Stimulated activated CD8-positive, alpha-beta memory T cell treated with anti-CD3 and anti-CD28 coated beads, Interleukin-12 subunit alpha, Interleukin-12 subunit beta, amount 100 ng/mL, for 1 hour (primary cell): ENCODE results near the gene SCAMP3.
"Not testable (repeated sequence)": the region's sequence is repeated elsewhere in the genome, so short reads cannot be mapped to it uniquely, and the experiment has no call there.

ENCODE experiments used
- DNase-seq: peaks from one replicate; pipeline ENCODE4 v3.0.0-alpha.2; 2020; ENCODE audit warnings: low read depth

The SCAMP3 gene

DNA sequence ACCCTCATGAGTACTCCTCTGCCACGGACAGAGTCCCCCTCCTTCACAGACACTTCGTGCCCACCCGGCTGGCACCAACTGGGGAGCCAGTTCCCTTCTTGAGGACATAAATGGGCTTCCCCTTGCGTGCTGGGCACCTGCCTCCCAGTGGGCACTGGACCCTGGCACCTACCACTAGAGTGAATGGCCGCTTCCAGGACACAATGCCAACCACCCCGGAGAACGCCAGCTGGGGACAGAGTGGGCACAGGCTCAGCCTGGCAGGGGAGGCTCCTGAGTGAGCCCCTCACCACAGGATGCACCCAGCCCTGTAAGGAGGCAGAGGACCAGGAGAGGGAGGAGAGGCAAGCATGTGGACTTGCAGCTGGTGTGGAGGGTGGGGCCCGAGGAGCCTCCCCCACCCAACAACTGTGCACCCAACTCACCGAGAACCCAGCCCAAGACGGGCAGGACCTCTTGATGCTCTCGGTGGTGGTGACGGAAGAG is 7.9 kb downstream of the SCAMP3 start:
- DNase-seq: no peak

DNA sequence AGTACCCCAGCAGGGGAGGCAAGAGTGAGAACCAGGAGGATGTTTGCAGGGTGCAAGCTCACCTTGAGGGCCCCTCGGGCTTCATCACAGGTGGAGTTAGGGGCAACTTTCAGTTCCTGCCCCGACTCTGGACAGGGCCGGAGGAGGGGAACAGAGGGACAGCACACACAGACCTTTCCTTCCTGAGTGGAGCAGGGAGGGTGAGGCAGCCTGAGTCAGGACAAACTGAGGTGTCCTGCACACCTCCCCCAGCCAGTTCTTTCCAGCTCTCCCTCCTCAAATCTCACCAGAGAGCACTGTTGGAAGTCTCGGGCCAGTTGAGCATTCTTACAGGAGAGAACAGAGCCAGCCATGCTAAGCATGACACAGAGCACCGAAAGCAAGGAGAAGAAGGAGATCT is 8.4 kb downstream of the SCAMP3 start:
- no peak for DNase-seq

DNA sequence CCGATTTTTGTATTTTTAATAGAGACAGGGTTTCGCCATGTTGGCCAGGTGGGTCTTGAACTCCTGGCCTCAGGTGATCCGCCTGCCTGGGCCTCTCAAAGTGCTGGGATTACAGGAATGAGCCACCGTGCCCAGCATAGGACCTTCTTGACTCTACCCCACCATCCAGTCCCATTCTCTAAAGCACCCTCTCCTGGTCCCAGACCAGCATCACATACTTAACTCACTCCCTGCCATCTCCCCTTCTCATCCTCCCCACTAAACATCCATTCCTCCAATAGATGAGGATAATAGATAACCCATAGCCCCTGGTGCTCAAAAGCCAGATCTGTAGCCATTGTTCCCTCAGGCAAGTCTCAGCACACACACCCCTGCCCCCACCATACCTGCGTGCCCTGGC is 9.0 kb downstream of the SCAMP3 start:
- DNase-seq: no peak

DNA sequence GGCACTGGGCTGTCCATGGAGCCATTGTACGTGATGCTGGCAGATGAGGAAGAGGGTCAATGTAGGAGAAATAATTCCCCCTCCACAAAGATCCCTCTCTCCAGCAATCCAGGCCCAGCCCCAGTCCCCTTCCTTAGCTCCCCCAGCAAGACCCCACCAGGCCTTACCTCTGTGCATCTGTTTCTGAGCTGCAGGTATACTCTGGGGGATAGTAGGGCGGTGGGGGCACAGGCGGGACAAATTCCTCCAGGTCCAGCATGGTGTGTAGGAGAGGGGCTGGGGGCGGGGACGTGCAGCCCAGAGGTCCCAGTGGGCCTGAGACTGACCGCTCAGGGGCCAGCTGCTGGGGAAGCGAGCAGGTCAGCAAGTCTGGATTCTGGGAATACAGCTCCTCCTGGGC is 10.6 kb downstream of the SCAMP3 start:
- DNase-seq: no peak

DNA sequence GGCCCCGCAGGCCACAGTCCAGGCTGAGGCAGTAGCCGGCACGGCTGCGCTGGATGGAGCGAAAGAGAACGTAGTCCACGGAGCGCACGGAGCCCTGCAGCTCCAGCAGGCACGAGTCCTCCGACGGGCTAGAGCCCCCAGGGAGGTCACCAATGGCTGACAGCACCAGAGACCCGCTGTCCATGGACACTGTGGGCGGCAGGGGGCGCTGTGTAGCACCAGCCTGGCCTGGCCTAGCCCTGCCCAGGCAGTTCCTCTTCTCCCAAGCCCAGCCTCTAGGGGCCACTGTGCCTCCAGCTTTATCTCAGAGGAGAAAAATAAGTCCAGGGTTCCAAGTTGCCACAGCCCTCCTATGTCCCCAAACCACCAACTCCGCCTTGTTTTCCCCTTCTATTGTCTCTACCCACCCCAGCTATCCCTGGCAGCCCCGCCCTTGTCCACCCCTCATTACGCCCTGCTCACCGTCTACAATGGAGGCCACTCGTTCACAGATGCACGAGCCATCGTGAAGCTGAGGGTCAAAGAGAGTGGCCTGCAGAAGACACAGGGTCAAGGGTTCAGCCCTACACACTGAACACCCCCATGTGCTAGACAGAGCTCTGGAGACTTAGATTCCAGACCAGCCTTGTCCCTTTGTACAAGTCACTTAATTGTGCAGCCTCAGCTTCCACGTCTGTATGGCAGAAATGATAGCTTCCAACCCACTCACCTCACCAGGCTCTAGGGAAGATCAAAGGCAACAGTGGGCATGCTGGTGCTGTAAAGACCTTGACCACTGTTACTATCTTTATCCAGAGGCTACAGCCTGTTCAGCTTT is 11.3 kb downstream of the SCAMP3 start:
- peak; percentile 95 for DNase-seq

DNA sequence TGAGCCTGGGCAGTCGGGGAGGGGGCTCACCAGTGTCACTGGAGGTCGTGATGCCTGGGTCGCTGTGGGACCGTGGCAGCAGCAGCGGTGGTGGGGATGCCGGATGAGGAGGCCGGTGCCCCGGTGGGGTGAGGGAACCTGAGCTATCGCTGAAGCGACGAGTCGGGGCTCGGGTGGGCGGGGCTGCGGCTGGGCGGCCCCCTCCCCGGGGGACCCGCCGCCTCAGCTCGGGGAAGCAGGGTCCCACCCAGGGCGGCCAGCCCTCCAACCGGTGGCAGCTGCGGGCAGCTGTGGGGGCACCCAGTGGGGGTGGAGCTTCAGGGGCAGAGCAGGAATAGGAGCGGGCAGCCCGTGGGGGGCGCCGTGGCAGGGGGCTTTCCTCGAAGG is 11.9 kb downstream of the SCAMP3 start:
- no peak for DNase-seq

DNA sequence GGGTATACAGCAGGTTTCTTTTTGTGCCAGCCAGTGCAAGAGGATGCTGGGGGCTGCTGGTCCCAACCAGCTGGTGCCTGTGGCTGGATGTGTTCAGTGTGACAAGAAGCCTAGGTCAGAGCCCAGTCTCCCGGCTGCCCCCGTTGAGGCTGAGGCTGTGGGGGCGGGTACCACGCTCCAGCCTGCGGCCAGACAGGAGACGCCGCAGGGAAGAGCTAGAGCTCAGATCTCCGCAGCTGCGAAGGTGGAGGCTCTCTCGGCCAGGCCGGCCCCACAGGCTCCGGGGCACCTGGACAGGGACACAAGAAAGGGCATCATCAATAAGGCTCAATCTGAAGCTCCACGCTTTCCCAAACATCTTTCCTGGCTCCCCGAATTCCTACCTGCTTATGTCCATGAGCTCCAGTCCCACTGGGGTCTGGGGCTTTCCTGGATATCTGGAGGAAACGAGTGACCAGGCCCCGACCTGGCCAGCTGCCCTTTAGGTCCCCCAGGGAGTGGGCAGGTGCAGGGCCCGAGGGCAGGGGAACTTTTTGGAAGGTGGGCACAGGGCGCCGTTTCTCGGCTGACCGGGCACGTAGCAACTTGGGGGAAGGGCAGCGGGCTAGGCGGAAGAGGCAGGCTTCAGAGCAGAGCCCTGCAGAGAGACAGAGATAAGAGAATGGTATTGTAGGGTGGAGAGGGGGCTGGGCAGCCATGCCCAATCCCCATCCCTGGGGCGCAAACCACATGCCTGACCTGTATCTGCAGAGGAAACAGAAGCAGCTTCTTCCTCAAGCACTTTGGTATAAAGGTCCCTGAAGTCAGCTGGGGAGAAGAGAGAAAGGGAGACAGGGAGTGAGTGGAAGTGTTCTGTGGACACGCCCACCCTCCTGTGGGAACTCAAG is 14.2 kb downstream of the SCAMP3 start:
- DNase-seq: no peak

DNA sequence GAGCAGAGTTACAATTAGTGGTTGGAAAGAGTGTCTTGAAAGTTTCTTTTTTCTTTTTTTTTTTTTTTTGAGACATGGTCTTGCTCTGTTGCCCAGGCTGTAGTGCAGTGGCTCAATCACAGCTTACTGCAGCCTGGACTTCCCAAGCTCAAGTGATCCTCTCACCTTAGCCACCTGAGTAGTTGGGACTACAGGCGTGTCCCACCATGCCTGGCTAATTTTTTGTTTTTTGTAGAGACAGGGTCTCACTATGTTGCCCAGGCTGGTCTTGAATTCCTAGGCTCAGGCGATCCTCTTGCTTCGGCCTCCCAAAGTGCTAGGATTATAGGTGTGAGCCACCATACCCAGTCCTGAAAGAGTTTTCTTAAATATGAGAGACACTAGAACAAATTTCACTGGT is 15.4 kb downstream of the SCAMP3 start:
- not testable (repeated sequence) for DNase-seq

DNA sequence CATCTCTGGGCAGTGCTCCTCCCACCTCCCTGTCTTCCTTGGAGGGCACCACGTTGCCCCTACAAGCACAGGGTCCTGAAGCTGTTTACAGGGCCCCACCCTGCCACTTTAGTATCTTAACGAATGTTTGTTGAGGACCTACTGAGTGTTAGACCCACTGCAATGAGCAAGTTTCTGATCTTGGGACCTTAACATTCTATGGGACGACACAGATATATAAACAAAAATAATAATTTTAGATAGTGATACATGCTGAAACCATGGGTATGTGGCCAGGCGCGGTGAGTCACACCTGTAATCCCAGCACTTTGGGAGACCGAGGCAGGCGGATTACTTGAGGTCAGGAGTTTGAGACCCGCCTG is 17.0 kb downstream of the SCAMP3 start:
- no peak for DNase-seq

DNA sequence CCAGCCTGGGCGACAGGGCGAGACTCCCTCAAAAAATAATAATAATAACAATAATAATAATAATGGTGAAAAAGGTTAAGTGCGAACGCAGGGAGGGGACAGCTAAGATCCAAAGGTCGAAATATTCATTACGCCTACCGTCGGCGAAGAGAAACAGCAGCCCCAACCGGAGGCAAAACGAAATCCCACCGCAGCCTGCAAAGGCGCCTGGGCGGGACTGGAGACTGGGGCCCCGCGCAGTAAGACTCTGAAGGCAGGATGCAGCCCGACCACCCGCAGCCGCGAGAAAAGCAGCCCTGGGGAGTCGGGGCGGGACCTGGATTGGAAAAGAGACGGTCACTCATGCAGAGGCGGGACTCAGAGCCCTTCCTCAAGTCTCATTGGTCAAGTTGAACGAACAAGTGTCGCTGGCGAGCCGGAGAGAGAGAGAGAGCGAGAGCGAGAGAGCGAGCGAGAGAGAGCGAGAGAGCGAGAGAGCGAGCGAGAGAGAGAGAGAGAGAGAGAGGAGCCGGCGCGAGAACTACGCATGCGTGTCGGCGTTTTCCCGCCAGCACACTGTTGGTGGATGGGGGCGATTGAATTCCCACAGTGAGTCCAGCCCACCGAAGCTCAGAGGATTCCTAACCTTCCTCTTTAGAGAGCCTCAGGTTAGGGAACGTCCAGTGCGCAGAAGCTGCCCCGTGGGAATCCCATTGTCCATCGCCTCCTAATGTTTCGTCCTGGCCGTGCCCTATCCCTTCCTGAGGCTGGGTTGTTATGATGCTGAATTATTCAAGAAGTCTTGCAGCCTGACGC is 17.6 kb downstream of the SCAMP3 start:
- peak; percentile 89 for DNase-seq

DNA sequence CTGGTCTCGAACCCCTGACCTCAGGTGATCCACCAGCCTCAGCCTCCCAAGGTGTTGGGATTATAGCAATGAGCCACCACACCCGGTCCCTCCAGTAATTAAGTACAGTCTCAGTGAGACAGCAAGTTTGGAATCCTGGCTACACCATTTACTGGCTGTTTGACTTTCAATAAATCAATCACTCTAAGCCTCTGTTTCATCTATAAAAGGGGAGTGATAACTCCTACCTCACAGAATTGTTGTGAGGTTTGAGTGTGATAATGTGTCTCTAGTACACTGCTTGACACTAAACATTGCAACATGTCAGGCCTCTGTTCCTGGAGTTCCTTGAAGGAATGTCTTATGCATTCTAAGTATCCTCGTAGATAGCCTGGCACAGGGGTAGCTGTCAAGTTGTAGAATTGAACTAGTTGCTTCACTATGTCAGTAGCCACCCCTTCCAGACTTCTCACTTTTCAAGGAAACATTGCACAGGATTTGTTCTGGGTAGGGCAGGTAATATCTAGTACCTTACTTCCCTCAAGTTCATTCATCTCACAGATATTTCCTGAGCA is 19.3 kb downstream of the SCAMP3 start:
- no peak for DNase-seq

DNA sequence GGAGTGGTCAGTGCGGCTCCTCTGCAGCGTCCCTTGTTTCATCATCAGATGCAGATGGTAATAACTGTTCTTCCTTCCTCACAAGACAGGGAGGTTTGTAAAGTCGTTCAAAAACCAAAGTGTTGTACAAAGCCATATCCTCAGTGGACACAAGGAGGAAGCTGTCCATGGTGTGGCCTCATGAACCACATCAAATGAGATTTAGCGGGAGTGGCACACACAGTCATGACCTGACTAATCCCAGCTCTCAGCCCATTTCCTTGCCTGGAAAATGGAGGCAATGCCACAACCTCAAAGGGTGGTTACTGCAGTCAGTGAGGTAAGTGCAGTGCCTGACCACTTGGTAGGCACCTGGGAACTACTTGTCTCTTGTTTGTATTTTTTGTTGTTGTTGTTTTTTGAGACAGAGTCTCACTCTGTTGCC is 20.3 kb downstream of the SCAMP3 start:
- DNase-seq: no peak

DNA sequence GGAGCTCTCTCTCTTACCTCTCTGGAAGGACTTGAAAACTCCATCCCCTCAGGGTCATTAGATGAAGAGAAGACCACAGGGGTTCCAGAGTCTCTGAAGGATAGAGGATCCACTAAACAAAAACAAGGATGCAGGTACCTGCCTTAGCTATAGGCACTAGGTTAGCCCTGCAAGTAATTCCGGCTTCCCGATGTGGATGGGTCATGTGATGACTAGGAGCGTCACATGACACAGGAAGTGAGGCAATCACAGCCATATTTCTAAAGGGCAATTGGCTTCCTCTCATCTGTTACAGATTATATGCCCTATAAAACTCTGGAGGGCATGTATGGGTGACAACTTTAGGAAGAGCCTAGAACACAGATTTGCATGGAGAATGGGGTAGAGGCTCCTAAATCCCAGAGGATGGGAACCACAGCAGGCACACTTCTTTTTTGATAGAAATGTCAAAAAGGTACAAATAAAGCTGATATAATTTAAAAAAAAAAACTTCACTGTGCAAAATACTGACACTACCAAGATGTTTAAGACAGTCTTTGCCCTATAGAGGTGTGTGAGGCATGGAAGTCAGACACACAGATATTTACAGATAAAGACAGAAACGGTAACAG is 21.0 kb downstream of the SCAMP3 start:
- DNase-seq: peak; percentile 58

DNA sequence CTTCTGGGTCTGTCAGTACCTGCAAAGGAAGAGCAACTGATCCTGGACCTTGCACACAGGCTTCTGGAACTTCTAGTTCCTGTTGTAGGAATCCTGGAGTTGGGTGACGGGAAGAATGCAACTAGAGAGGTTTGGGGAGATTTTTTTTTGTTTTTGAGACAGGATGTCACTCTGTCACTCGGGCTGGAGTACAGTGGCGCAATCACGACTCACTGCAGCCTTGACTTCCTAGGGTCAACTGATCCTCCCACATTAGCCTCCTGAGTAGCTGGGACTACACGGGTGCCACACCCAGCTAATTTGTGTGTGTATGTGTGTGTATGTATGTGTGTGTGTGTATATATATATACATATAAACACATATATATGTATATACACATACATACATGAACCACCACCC is 25.7 kb downstream of the SCAMP3 start:
- DNase-seq: no peak

DNA sequence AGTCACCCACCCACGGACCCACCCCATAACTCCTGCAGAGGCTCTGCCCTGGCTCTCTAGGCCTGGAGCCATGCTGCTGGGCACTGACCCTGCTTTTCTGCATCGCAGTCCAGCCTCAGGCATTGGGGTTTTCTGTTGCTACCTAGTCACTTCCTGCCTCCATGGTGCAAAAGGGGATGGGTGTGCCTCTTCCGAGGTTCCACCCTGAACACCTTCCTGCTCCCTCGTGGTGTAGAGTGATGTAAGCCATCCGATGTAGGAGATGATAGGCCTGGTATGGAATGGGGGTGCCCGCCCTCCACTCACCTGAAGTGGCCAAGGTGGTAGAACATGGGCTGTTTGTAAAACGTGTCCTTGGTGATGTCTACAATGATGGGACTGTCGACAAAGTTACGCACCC is 26.8 kb downstream of the SCAMP3 start:
- not testable (repeated sequence) for DNase-seq

DNA sequence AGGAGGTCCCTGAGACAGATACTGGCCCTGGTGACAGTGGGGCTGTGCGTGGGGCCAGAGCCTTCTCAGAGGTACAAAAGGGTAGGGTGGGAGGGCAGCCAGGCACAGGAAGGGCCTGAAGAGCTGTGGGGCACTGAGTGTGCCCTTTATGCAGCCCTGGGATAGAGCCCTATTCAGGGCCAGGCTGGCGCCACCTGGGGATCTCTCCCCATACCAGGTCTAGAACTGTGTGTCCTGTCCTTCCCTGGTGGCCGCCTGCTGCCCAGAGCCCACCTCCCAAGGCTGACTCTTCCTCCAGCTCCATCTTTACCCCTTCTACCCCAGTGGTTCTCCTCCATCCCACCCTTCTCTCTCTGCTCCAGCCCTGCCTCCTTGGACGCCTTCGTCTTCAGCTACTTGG is 28.7 kb downstream of the SCAMP3 start:
- DNase-seq: not testable (repeated sequence)

DNA sequence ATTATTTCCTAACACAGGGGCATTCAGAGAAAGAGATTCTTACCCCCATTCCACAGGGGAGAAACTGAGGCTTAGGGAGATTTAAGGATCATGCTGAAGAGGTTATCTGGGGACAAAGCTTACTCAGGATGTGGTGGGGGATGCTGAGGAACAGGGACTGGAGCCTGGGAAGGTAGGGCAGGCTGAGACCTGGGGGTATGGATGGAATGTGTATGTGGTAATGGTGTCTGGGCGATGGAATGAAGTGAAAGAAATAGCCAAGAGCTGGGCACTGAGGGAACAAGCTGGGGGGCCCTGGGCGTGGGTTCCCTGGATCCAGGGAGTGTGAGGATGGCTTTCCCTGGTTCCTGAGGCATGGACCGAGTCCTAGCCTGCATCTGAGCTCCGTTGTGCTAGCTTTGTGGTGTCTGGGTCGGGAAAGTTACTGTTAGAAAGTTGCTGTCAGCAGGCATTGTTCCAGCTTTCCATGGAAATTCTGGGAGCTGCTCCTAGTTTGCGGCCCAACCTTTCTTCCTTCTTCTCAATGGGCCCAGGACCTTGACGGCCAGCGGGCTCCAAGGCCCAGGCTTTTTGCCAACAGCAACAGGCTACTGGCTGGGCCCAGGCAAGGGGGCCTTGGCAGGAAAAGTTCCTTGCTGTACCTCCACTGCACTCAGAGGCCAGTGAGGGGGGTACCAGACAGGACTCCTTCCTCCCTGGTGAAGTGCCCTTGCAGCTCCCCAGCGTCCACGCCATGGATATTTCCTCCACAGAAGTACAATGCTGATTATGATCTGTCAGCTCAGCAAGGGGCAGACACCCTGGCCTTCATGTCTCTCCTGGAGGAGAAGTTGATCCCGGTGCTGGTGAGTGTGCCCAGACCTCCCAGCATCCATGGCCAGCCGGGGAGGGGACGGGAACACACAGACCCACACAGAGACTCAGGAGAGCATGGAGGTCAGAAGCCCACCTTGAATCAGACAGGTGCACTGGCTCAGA is 29.9 kb downstream of the SCAMP3 start:
- not testable (repeated sequence) for DNase-seq

DNA sequence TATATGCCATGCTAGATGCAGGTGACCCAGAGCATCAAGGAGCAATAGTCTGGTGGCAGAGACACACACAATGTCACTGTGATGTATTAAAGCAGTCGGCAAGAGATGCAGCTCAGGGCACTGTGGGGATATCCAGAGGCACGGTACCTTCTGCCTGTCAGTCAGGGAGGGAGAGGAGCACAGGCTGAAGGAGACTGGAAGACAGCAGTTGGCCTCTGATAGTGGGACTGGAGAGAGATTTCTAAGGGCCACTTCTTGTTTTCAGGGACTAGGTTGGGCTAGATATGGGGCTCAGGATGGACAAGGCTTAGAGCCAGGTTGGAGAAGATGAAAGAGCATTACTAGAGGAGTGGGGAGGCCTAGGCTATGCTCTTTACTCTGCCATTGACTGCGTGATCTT is 30.9 kb downstream of the SCAMP3 start:
- not testable (repeated sequence) for DNase-seq

DNA sequence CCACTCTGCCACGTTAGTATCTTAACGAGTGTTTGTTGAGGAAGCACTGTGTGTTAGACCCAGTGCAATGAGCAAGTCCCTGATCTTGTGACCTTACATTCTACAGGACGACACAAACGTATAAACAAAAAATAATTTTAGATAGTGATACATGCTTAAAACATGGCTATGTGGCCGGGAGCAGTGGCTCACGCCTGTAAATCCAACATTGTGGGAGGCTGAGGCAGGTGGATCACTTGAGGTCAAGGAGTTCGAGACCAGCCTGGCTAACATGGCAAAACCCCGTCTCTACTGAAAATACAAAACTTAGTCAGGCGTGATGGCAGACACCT is 34.1 kb downstream of the SCAMP3 start:
- DNase-seq: no peak
